Endothelial cell (in vitro differentiated cells): Measurements from ENCODE around the gene GRAMD2A. TPM values are rescaled to one million over a fixed set of nuclear protein-coding genes. Genes with fewer than 3 reads are reported as not detected.
"Not testable (repeated sequence)": the region's sequence is repeated elsewhere in the genome, so short reads cannot be mapped to it uniquely, and the experiment has no call there.

ENCODE experiments used
- DNase-seq: peaks from one replicate; pipeline ENCODE4 v3.0.0; 2021; ENCODE audit warnings: low spot score
- H3K27ac Mint-ChIP-seq: one replicate; pipeline ENCODE4 v1.8.0; 2021; ENCODE audit warnings: mixed read lengths, inconsistent platforms; ENCODE audit not compliant: unreplicated experiment
- H3K27me3 Mint-ChIP-seq: one replicate; pipeline ENCODE4 v1.8.0; 2021; ENCODE audit warnings: mild to moderate bottlenecking, moderate library complexity, mixed read lengths, inconsistent platforms; ENCODE audit not compliant: unreplicated experiment
- H3K36me3 Mint-ChIP-seq: one replicate; pipeline ENCODE4 v1.8.0; 2021; ENCODE audit warnings: mild to moderate bottlenecking, low read depth, mixed read lengths, inconsistent platforms; ENCODE audit not compliant: unreplicated experiment
- H3K4me1 Mint-ChIP-seq: one replicate; pipeline ENCODE4 v1.8.0; 2021; ENCODE audit warnings: mild to moderate bottlenecking, mixed read lengths, inconsistent platforms; ENCODE audit not compliant: unreplicated experiment
- H3K4me3 Mint-ChIP-seq: one replicate; pipeline ENCODE4 v1.8.0; 2021; ENCODE audit warnings: mild to moderate bottlenecking, mixed read lengths, inconsistent platforms; ENCODE audit not compliant: unreplicated experiment
- H3K9me3 Mint-ChIP-seq: one replicate; pipeline ENCODE4 v1.8.0; 2021; ENCODE audit warnings: mixed read lengths, inconsistent platforms; ENCODE audit not compliant: unreplicated experiment
- total RNA-seq: library from RNA; stranded (reverse); fragmentation: NEBNext Ultra II Directional; extraction: Animal tissue kit (Norgen Biotek cat#: 25700); gene quantifications from one replicate; pipeline ENCODE4 v1.2.1, GENCODE V29; 2021; ENCODE audit not compliant: unreplicated experiment
- TF ChIP-seq, protein P1 (sequence below): fragments of 200-600 bp; sonication (generic); IDR thresholded peaks from one replicate; pipeline ENCODE4 v1.5.0; 2021; ENCODE audit warnings: antibody characterized with exemption; ENCODE audit not compliant: unreplicated experiment

Gene GRAMD2A
- total RNA-seq, 1 donor from 2014 or later: 0.31 TPM

DNA sequence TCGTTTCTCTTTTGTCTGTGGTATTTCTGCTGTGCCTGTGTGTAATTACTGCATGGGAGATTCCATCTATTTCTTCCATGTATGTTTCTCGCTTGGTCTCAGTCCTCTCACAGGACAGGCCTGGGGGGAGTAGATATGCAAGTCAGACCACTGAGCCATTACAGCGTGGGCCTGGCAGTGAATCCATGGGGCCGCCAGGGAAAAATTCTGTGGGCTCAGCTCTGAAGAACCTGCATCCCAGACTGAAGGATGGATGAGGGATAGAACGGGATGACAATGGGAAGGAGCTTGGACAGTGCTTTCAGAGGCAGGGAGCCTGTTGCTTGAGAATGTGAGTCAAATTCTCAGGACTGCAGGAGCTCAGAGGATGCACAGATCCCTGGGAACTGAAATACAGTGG is 24.8 kb downstream of the GRAMD2A start:
- H3K27me3 Mint-ChIP-seq: peaks cover 2% of the 10 kb centered on the region
- no peak overlapping the region for H3K27ac Mint-ChIP-seq
- TF ChIP-seq, protein P1, sequence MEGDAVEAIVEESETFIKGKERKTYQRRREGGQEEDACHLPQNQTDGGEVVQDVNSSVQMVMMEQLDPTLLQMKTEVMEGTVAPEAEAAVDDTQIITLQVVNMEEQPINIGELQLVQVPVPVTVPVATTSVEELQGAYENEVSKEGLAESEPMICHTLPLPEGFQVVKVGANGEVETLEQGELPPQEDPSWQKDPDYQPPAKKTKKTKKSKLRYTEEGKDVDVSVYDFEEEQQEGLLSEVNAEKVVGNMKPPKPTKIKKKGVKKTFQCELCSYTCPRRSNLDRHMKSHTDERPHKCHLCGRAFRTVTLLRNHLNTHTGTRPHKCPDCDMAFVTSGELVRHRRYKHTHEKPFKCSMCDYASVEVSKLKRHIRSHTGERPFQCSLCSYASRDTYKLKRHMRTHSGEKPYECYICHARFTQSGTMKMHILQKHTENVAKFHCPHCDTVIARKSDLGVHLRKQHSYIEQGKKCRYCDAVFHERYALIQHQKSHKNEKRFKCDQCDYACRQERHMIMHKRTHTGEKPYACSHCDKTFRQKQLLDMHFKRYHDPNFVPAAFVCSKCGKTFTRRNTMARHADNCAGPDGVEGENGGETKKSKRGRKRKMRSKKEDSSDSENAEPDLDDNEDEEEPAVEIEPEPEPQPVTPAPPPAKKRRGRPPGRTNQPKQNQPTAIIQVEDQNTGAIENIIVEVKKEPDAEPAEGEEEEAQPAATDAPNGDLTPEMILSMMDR: no peak
- no peaks in the 10 kb centered on the region for H3K36me3 Mint-ChIP-seq
- no peak for DNase-seq
- H3K4me3 Mint-ChIP-seq: no peak overlapping the region
- H3K9me3 Mint-ChIP-seq: no peaks in the 10 kb centered on the region
- H3K4me1 Mint-ChIP-seq: peaks cover 13% of the 10 kb centered on the region

DNA sequence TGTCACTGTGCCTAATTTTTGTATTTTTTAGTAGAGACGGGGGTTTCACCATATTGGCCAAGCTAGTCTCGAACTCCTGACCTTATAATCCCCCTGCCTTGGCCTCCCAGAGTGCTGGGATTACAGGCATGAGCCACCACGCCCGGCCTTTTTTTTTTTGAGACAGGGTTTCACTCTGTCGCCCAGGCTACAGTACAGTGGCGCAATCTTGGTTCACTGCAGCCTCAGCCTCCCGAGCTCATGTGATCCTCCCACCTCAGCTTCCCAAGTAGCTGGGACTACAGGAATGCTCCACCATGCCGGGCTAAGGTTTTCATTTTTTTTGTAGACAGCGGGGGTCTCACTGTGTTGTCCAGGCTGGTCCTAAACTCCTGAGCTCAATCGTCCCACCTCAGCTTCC is 25.6 kb downstream of the GRAMD2A start:
- not testable (repeated sequence) for H3K36me3 Mint-ChIP-seq, H3K9me3 Mint-ChIP-seq, DNase-seq, H3K27me3 Mint-ChIP-seq, H3K4me3 Mint-ChIP-seq, H3K27ac Mint-ChIP-seq
- H3K4me1 Mint-ChIP-seq: peaks cover 17% of the 10 kb centered on the region

DNA sequence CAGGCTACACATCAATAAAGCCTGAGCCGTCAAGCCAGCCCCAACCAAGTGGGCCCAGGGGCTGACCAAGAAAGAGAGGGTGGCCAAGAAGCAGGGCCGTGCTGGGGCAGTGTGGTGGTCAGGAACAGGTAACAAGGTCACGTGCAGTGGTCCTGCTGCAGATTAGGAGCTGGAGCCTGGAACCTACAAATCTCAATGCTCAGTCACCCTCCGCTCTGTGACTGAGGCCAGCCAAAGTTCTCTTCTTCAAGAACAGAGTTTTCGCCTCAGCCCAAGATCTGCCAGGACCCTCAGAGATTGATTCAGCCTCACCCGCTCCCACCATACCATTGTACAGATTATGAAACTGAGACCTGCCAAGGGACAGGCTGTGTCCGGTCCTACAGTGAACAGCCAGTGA is 26.9 kb downstream of the GRAMD2A start:
- Mint-ChIP-seq H3K27me3 (peaks cover 2% of the 10 kb centered on the region), H3K36me3 (no peaks in the 10 kb centered on the region), H3K4me1 (peaks cover 17% of the 10 kb centered on the region), H3K27ac (no peak overlapping the region), H3K9me3 (no peaks in the 10 kb centered on the region), H3K4me3 (no peak overlapping the region)
- no peak for DNase-seq
- TF ChIP-seq, protein P1: no peak

DNA sequence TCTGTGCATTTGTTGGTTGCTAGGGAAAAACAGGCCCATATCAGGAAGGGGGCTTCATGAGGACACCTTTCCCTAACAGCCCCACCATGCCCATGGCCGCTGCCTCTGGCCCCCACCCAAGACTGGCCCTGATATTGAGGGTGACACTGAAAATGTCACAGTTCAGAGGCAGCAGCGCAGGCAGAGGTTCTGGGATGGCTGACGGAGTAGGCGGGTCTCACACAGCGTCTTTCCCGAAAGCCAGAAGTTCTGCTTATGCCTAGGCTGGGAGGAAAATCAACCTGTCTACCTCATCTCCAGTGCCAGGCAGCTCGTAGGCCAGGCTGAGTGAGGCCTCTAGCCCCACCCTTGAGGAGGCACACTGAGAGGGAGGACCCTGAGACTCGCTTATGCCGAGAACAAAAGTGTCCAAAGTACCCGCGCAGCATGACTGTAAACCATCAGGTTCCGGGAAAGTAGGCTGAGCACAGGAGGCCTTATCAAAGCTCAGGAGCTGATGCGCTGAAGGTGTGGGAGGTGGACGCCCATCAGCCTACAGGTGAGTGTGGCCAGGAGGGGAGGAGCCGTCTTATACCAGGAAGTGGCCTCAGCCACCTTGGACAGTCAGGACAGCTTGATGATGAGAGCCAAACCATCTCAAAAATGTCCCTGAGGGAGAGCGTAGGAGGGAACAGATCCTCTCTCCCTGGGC is 27.5 kb downstream of the GRAMD2A start:
- DNase-seq: no peak
- Mint-ChIP-seq H3K9me3 (no peaks in the 10 kb centered on the region), H3K27ac (no peak overlapping the region), H3K27me3 (peaks cover 1% of the 10 kb centered on the region), H3K4me1 (peaks cover 17% of the 10 kb centered on the region), H3K36me3 (no peaks in the 10 kb centered on the region), H3K4me3 (no peak overlapping the region)
- TF ChIP-seq, protein P1: no peak

DNA sequence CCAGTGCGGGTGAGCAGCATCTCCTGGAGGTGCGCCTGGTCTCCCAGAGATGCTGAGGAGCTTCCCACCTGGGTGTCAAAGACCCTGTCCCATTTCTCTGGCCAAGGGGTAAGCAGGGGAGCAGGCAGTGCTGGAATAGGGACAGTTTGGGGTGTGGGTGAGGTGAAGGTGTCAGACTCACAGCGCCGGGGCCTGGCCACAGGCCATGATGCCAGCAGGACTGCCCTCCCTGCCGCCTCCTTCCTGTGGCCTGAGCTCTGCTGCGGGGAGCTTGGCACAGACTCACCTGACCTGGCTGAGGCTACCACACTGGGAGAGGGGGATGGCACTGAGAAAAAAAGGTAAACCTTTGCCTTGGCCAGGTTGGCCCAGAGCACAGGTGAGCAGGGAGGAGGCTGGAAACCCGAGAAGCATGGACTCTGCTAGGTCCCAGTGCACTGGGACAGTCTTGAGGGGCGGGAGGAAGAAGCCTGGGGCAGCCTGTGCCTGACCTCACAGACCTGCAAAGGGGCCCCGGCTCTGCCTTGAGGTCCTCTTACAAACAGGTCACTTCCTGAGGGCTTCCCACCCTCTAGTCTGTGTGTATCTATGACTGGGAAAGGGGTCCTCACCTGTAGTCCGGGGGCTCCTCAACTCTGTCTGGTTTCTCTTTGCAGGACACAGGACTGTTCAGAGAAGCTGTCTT is 28.2 kb downstream of the GRAMD2A start:
- Mint-ChIP-seq H3K9me3 (no peaks in the 10 kb centered on the region), H3K27me3 (no peaks in the 10 kb centered on the region), H3K36me3 (no peaks in the 10 kb centered on the region), H3K27ac (no peak overlapping the region), H3K4me1 (peaks cover 17% of the 10 kb centered on the region), H3K4me3 (no peak overlapping the region)
- TF ChIP-seq, protein P1: no peak
- DNase-seq: no peak
